Stomach (tissue), 9 donors: Measurements from ENCODE around the gene GAL3ST2. TPM values are rescaled to one million over a fixed set of nuclear protein-coding genes. Genes with fewer than 3 reads are reported as not detected.
"Not testable (repeated sequence)": the region's sequence is repeated elsewhere in the genome, so short reads cannot be mapped to it uniquely, and the experiment has no call there.

Experiments
- DNase-seq, 2 donors: peaks; one replicate each; pipeline versions ENCODE4 v3.0.0 to v3.0.0-alpha.2; 2013 to 2019
- H3K27ac ChIP-seq, 5 donors: fragments of 200-600 bp in 4 of 5; sonication (generic) in 4 of 5; one replicate each; pipeline ENCODE4 v1.5.1; 2013 to 2019; ENCODE audit warnings: mild to moderate bottlenecking in 1 of 5, moderate library complexity in 1 of 5
- H3K27me3 ChIP-seq, 3 donors: fragments of 200-600 bp; sonication (generic); one replicate each; pipeline ENCODE4 v1.5.1; 2017 to 2019; ENCODE audit warnings: mixed run types in 1 of 3
- H3K36me3 ChIP-seq, 4 donors: fragments of 200-600 bp; sonication (generic); 1 replicate in 3 of 4; 2 replicates in 1 of 4; pipeline ENCODE4 v1.5.1; 2016 to 2019
- H3K4me1 ChIP-seq, 4 donors: fragments of 200-600 bp; sonication (generic); one replicate each; pipeline ENCODE4 v1.5.1; 2016 to 2019
- H3K4me3 ChIP-seq, 4 donors: fragments of 200-600 bp; sonication (generic) in 3 of 4; one replicate each; pipeline ENCODE4 v1.5.1; 2016 to 2019; ENCODE audit warnings: mild to moderate bottlenecking in 1 of 4
- H3K9me3 ChIP-seq, 4 donors: fragments of 200-600 bp; sonication (generic); one replicate each; pipeline ENCODE4 v1.5.1; 2016 to 2019
- EP300 ChIP-seq: sonication (generic); formaldehyde crosslinking; IDR thresholded peaks from one replicate; pipeline ENCODE4 v1.6.1; 2017; ENCODE audit warnings: antibody characterized with exemption
- POLR2A ChIP-seq, 4 donors: fragments of 450-650 bp; IDR thresholded peaks; one replicate each; pipeline ENCODE4 v1.6.1; 2016; ENCODE audit warnings: antibody characterized with exemption in 4 of 4, control low read depth in 2 of 4, mild to moderate bottlenecking in 1 of 4, moderate library complexity in 1 of 4
- POLR2AphosphoS5 ChIP-seq, 3 donors: sonication (generic); formaldehyde crosslinking; IDR thresholded peaks; one replicate each; pipeline ENCODE4 v1.6.1; 2016; ENCODE audit warnings: antibody characterized with exemption in 3 of 3
- WGBS, 5 donors: extraction: QIAGEN DNeasy Blood & Tissue Kit in 3 of 5; methylation state at CpG; one replicate each; pipeline versions ENCODE4 v1.1.5 to v1.1.7; 2013 to 2018; 5-methylcytosine and 5-hydroxymethylcytosine counted together
- intact Hi-C: fragments of 100-400 bp; cut with DNase I; formaldehyde crosslinking; loops from one replicate; pipeline ENCODE4 v1.15.1; 2023; ENCODE audit warnings: low total_unique reads
- polyA plus RNA-seq, 3 donors: library from polyadenylated mRNA; stranded (reverse); fragments of 200-250 nt; gene quantifications; one replicate each; pipeline ENCODE4 v1.2.3, GENCODE V29; 2013
- total RNA-seq, 5 donors: library from RNA; depleted of rRNA; stranded (reverse); fragments of >200 nt; gene quantifications; one replicate each; pipeline versions ENCODE4 v1.1.0 to v1.2.3, GENCODE V29; 2014 to 2016
- TF ChIP-seq, protein P1 (sequence below), 7 experiments: fragments of 450-650 bp in 4 of 7; fragments of 200-600 bp in 3 of 7; sonication (generic) in 3 of 7; IDR thresholded peaks; one replicate each; pipeline ENCODE4 v1.5.1; 2016 to 2019; ENCODE audit warnings: antibody characterized with exemption in 7 of 7, control low read depth in 2 of 7, mild to moderate bottlenecking in 1 of 7
- donor health status: healthy with polysubstance abuse.
- donor health status: Bipolar disorder and iron deficiency.
- donor health status: healthy.

The GAL3ST2 gene
- total and polyA plus RNA-seq, 8 donors, result 311 TPM; not detected in 7

DNA sequence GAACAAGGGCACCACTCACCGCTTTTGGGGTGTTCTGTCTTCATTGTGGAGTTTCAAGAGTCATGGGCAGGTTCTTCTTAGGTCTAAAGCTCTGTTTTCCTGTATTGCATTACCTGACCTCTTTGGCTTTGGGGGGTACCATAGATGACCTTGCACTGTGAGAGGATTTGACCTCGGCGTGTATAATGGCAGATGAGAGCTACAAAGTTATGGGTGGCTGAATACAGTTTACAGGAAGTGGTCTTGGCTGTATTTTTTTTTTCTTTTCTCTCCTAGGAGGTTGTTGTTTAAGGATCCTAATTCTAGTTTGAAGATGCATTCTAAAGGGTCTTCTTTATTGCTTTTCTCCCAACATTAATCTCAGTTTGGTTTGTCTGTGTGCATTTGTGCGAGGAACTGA lies 11.5 kb downstream of the GAL3ST2 start:
- Histone ChIP-seq H3K27ac (no peak overlapping the region), H3K27me3 (no peaks in the 10 kb centered on the region), H3K4me1 (no peaks in the 10 kb centered on the region), H3K36me3 (no peaks in the 10 kb centered on the region), H3K9me3 (no peaks in the 10 kb centered on the region), H3K4me3 (no peak overlapping the region)
- 84 to 92% (median 88%) methylated on average over 4 of the region's 4 CpGs for WGBS, 5 donors
- TF ChIP-seq POLR2A (IDR thresholded peaks at IDR 0.05), result no peak
- TF ChIP-seq POLR2AphosphoS5 (IDR thresholded peaks at IDR 0.05), result no peak
- TF ChIP-seq, protein P1, sequence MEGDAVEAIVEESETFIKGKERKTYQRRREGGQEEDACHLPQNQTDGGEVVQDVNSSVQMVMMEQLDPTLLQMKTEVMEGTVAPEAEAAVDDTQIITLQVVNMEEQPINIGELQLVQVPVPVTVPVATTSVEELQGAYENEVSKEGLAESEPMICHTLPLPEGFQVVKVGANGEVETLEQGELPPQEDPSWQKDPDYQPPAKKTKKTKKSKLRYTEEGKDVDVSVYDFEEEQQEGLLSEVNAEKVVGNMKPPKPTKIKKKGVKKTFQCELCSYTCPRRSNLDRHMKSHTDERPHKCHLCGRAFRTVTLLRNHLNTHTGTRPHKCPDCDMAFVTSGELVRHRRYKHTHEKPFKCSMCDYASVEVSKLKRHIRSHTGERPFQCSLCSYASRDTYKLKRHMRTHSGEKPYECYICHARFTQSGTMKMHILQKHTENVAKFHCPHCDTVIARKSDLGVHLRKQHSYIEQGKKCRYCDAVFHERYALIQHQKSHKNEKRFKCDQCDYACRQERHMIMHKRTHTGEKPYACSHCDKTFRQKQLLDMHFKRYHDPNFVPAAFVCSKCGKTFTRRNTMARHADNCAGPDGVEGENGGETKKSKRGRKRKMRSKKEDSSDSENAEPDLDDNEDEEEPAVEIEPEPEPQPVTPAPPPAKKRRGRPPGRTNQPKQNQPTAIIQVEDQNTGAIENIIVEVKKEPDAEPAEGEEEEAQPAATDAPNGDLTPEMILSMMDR (IDR thresholded peaks at IDR 0.05), result no peak
- no peak for TF ChIP-seq EP300
- intact Hi-C loops, result no loop called here
- DNase-seq, result no peak

DNA sequence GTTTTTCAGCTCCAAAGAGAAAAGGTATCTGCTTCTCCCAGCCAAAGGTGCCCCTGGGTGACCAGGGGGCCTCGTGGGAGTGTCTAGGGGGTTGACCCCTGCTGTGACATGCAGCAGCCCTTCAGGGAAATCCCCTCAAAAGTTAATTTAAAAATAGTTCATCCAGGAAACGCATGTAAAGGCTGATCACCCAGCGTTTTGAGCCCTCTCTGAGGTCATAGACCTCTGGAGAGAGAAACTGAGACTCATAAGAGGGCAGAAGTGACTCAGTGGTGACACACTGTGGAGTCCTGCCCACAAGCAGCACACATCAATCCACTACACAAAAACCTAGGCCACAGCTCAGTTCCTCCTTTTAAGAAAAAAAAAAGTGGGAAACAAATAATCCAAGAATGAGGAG lies 11.9 kb downstream of the GAL3ST2 start:
- TF ChIP-seq POLR2AphosphoS5 (IDR thresholded peaks at IDR 0.05) (no peak), POLR2A (IDR thresholded peaks at IDR 0.05) (no peak), EP300 (no peak)
- TF ChIP-seq, protein P1 (IDR thresholded peaks at IDR 0.05), result no peak
- H3K27ac ChIP-seq, result no peak overlapping the region
- DNase-seq, result peak in 1 of 2 donors; percentile 4
- no peaks in the 10 kb centered on the region for H3K4me1 ChIP-seq
- H3K36me3 ChIP-seq, result no peaks in the 10 kb centered on the region
- H3K4me3 ChIP-seq, result no peak overlapping the region
- WGBS, 5 donors, result 34 to 46% (median 44%) methylated on average over 3 of the region's 3 CpGs
- H3K27me3 ChIP-seq, result no peaks in the 10 kb centered on the region
- intact Hi-C loops, result no loop called here
- H3K9me3 ChIP-seq, result no peaks in the 10 kb centered on the region

DNA sequence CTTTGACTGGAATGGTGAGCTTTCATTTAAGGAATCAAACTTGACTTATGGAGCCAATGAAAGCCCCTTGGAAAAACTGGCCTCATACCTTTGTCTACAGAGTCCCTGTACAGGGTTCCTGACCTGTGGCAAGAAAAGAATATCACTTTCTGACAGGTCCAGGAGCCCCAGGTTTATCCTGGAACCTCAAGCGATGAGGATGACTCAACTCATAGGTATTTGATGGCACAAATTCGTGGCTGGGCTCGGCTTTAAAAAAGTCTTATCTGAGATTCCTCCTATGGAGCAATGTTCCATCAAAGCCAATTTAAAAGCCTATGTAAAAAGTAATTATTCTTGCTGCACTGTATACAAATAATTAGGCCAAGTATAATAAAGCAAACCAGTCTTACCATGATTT lies 14.8 kb downstream of the GAL3ST2 start:
- intact Hi-C loops, H3K9me3 ChIP-seq, H3K4me1 ChIP-seq, H3K4me3 ChIP-seq, H3K36me3 ChIP-seq, H3K27ac ChIP-seq, DNase-seq, H3K27me3 ChIP-seq: not testable (repeated sequence)
- 72 to 78% (median 76%) methylated on average over 3 of the region's 3 CpGs for WGBS, 5 donors

- Histone ChIP-seq H3K36me3 (no peaks in the 10 kb centered on the region), H3K4me1 (no peaks in the 10 kb centered on the region), H3K27me3 (peaks cover 0 to 20% (median 4%) of the 10 kb centered on the region in 3 donors), H3K27ac (no peak overlapping the region), H3K9me3 (no peaks in the 10 kb centered on the region), H3K4me3 (no peak overlapping the region)
- intact Hi-C loops, result no loop called here
- no peak for TF ChIP-seq POLR2AphosphoS5 (IDR thresholded peaks at IDR 0.05)
- no peak for TF ChIP-seq POLR2A (IDR thresholded peaks at IDR 0.05)
- TF ChIP-seq, protein P1 (IDR thresholded peaks at IDR 0.05), result no peak
- no peak for TF ChIP-seq EP300
- DNase-seq, result no peak
- WGBS, 5 donors, result 93 to 98% (median 96%) methylated on average over 5 of the region's 5 CpGs
These were observed 16.8 kb downstream of the GAL3ST2 start for GRCh38 chr2:241793385-241793784.

- Histone ChIP-seq H3K36me3 (no peaks in the 10 kb centered on the region), H3K27me3 (peaks cover 0 to 29% (median 4%) of the 10 kb centered on the region in 3 donors), H3K27ac (no peak overlapping the region), H3K9me3 (no peaks in the 10 kb centered on the region), H3K4me3 (no peak overlapping the region), H3K4me1 (no peaks in the 10 kb centered on the region)
- 83 to 88% (median 85%) methylated on average over 10 of the region's 10 CpGs for WGBS, 5 donors
- no peak for DNase-seq
- intact Hi-C loops, result no loop called here
- TF ChIP-seq POLR2AphosphoS5 (IDR thresholded peaks at IDR 0.05), result no peak
- TF ChIP-seq, protein P1 (IDR thresholded peaks at IDR 0.05), result no peak
These were observed 17.7 kb downstream of the GAL3ST2 start for GRCh38 chr2:241794250-241794823.
